B cell (primary cell): ENCODE measurements around the gene KATNB1. TPM values are rescaled to one million over a fixed set of nuclear protein-coding genes. Genes with fewer than 3 reads are reported as not detected.

Source experiments
- ATAC-seq: fragments of 200-7000 bp; cut with Tn5 transposase; one replicate; pipeline ENCODE4 v1.10.0; 2021; ENCODE audit warnings: low read depth, mild to moderate bottlenecking, moderate number of reproducible peaks, moderate library complexity
- CTCF ChIA-PET: fragments of 350-600 bp; sonication (Branson Sonifier 250); formaldehyde crosslinking; loops from one replicate; lab custom pipeline; 2021; ENCODE audit warnings: antibody characterized with exemption, inconsistent platforms; lab: Charles Lee
- POLR2A ChIA-PET: fragments of 350-600 bp; sonication (Branson Sonifier 250); formaldehyde crosslinking; loops from one replicate; lab custom pipeline; 2021; ENCODE audit warnings: antibody characterized with exemption; lab: Charles Lee
- DNase-seq: peaks from one replicate; pipeline ENCODE4 v3.0.0; 2013
- H2AFZ ChIP-seq: 2 replicates; pipeline ENCODE4 v1.6.1; 2012; ENCODE audit warnings: mild to moderate bottlenecking, low read depth, low read length; ENCODE audit not compliant: insufficient read depth, poor library complexity, severe bottlenecking
- H3K27ac ChIP-seq, 2 donors: 1 replicate in 1 of 2; 2 replicates in 1 of 2; pipeline ENCODE4 v1.5.1; 2012 to 2013; ENCODE audit warnings: low read length in 2 of 2, mild to moderate bottlenecking in 2 of 2, moderate library complexity in 1 of 2
- H3K27me3 ChIP-seq, 4 experiments: fragments of 200-600 bp in 1 of 4; sonication (generic) in 1 of 4; replicated peaks in 1 of 4; 1 replicate in 2 of 4; 2 replicates in 2 of 4; pipeline versions ENCODE4 v1.6.1 to v1.7.0; 2013 to 2016; ENCODE audit warnings: low read length in 3 of 4, mild to moderate bottlenecking in 2 of 4, mixed read lengths in 1 of 4, moderate library complexity in 1 of 4; ENCODE audit not compliant: insufficient read depth in 4 of 4, control insufficient read depth in 3 of 4; ENCODE audit errors: control extremely low read depth in 1 of 4
- H3K36me3 ChIP-seq, 2 experiments: replicated peaks in 1 of 2; 1 replicate in 1 of 2; 2 replicates in 1 of 2; pipeline versions ENCODE4 v1.6.1 to v1.7.1; 2013; ENCODE audit warnings: low read length in 1 of 2; ENCODE audit not compliant: insufficient read depth in 2 of 2, control insufficient read depth in 1 of 2; ENCODE audit errors: control extremely low read depth in 1 of 2, extremely low read depth in 1 of 2
- H3K4me1 ChIP-seq, 2 donors: fragments of 200-600 bp in 1 of 2; sonication (generic) in 1 of 2; 1 replicate in 1 of 2; 2 replicates in 1 of 2; pipeline versions ENCODE4 v1.5.1 to v1.6.1; 2013 to 2017; ENCODE audit warnings: low read length in 2 of 2; ENCODE audit not compliant: control insufficient read depth in 2 of 2, insufficient read depth in 2 of 2
- H3K4me2 ChIP-seq: replicated peaks from 2 replicates; pipeline ENCODE3; 2012; ENCODE audit warnings: mild to moderate bottlenecking, low read depth, low read length; ENCODE audit not compliant: poor library complexity, severe bottlenecking
- H3K4me3 ChIP-seq, 5 experiments: fragments of 200-600 bp in 1 of 5; sonication (generic) in 1 of 5; 1 replicate in 3 of 5; 2 replicates in 2 of 5; pipeline versions ENCODE4 v1.5.1 to v1.7.0; 2011 to 2016; ENCODE audit warnings: low read length in 4 of 5, mild to moderate bottlenecking in 4 of 5, low read depth in 2 of 5, control low read depth in 1 of 5, moderate library complexity in 1 of 5; ENCODE audit not compliant: insufficient read depth in 1 of 5; ENCODE audit errors: control extremely low read depth in 1 of 5, extremely low read depth in 1 of 5
- H3K79me2 ChIP-seq: fragments of 200-600 bp; sonication (generic); one replicate; pipeline ENCODE4 v1.6.0; 2016; ENCODE audit warnings: low read length; ENCODE audit not compliant: control insufficient read depth, insufficient read depth
- H3K9ac ChIP-seq: fragments of 200-600 bp; sonication (generic); 2 replicates; pipeline ENCODE4 v1.6.1; 2017; ENCODE audit warnings: mild to moderate bottlenecking, low read length, moderate library complexity
- H3K9me3 ChIP-seq, 3 donors: one replicate each; pipeline versions ENCODE4 v1.6.1 to v1.7.1; 2013; ENCODE audit warnings: low read length in 2 of 3; ENCODE audit not compliant: control insufficient read depth in 2 of 3, insufficient read depth in 1 of 3; ENCODE audit errors: control extremely low read depth in 1 of 3
- H4K20me1 ChIP-seq: 2 replicates; pipeline ENCODE4 v1.6.0; 2012; ENCODE audit warnings: mild to moderate bottlenecking, low read length; ENCODE audit not compliant: insufficient read depth, control insufficient read depth, poor library complexity, severe bottlenecking
- H3K27ac Mint-ChIP-seq: one replicate; pipeline ENCODE4 v1.8.0; 2021; ENCODE audit warnings: mixed read lengths
- H3K27me3 Mint-ChIP-seq: one replicate; pipeline ENCODE4 v1.8.0; 2021; ENCODE audit warnings: mixed read lengths
- H3K4me1 Mint-ChIP-seq: one replicate; pipeline ENCODE4 v1.8.0; 2021; ENCODE audit warnings: mixed read lengths
- H3K4me3 Mint-ChIP-seq: one replicate; pipeline ENCODE4 v1.8.0; 2021; ENCODE audit warnings: mixed read lengths
- H3K9me3 Mint-ChIP-seq: one replicate; pipeline ENCODE4 v1.8.0; 2022; ENCODE audit warnings: mixed read lengths; ENCODE audit not compliant: insufficient read depth
- EZH2 ChIP-seq: IDR thresholded peaks from 2 replicates; pipeline ENCODE4 v1.6.1; 2012; ENCODE audit warnings: borderline replicate concordance, low read depth, mild to moderate bottlenecking, moderate library complexity, low read length; ENCODE audit not compliant: insufficient read depth, poor library complexity, severe bottlenecking
- WGBS: methylation state at CpG from one replicate; pipeline ENCODE4 v1.1.5; 2013; ENCODE audit warnings: missing lambda C conversion rate; ENCODE audit not compliant: insufficient coverage; 5-methylcytosine and 5-hydroxymethylcytosine counted together
- intact Hi-C: fragments of 100-400 bp; cut with micrococcal nuclease; formaldehyde crosslinking; loops from one replicate; pipeline ENCODE4 v1.10.0; 2022
- polyA plus RNA-seq: library from polyadenylated mRNA; depleted of rRNA; stranded (reverse); fragments of >200 nt; gene quantifications from 2 replicates; pipeline ENCODE4 v1.2.3, GENCODE V29; 2012
- total RNA-seq, 2 donors: library from RNA; stranded (reverse); fragments of 120-200 nt in 1 of 2; gene quantifications; 1 replicate in 1 of 2; 2 replicates in 1 of 2; pipeline versions ENCODE4 v1.2.3 to v1.2.4, GENCODE V29; 2013 to 2022
- TF ChIP-seq, protein P1 (sequence below): fragments of 200-600 bp; IDR thresholded peaks from one replicate; pipeline ENCODE4 v1.8.0; 2022; ENCODE audit warnings: antibody characterized with exemption, mild to moderate bottlenecking

The KATNB1 gene
- total and polyA plus RNA-seq, 2 donors (not counting 1 experiment from before 2014, with no cell fraction given): 20.3 to 29.0 TPM

DNA sequence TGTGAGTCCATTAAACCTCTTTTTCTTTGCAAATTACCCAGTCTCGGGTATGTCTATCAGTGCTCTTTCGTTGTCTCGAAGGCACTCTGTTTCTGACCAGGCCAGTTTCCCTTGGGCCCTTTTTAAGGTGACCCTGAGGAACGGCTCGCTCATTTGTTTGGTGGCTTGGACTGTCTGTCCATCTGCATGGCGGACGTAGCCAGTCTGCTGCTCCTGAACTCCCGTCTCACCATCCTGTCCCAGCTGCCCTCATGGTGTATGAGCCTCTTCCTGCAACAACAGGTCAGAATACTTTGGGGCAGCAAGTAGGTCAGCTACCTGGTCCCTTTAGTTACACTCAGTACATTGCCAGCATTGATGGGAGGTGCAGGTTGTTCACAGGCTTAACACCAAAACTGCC lies 22.0 kb upstream of the KATNB1 start:
- H3K27me3 ChIP-seq: peaks cover 0 to 3% (median 0%) of the 10 kb centered on the region in 4 experiments
- CTCF ChIA-PET: no interaction called here
- no peak overlapping the region for H3K4me3 ChIP-seq
- no peaks in the 10 kb centered on the region for H3K79me2 ChIP-seq
- POLR2A ChIA-PET: no interaction called here
- Mint-ChIP-seq H3K9me3 (no peaks in the 10 kb centered on the region), H3K4me1 (no peaks in the 10 kb centered on the region), H3K4me3 (no peak overlapping the region), H3K27ac (no peak overlapping the region), H3K27me3 (peaks cover 21% of the 10 kb centered on the region)
- no peak overlapping the region for H3K4me2 ChIP-seq
- no peaks in the 10 kb centered on the region for H3K4me1 ChIP-seq
- no peak overlapping the region for H2AFZ ChIP-seq
- 97% methylated on average over 8 of the region's 8 CpGs for WGBS
- ATAC-seq: no peak
- intact Hi-C loops: no loop called here
- no peak for DNase-seq
- H3K9me3 ChIP-seq: no peaks in the 10 kb centered on the region
- no peaks in the 10 kb centered on the region for H4K20me1 ChIP-seq
- TF ChIP-seq EZH2: no peak
- TF ChIP-seq, protein P1, sequence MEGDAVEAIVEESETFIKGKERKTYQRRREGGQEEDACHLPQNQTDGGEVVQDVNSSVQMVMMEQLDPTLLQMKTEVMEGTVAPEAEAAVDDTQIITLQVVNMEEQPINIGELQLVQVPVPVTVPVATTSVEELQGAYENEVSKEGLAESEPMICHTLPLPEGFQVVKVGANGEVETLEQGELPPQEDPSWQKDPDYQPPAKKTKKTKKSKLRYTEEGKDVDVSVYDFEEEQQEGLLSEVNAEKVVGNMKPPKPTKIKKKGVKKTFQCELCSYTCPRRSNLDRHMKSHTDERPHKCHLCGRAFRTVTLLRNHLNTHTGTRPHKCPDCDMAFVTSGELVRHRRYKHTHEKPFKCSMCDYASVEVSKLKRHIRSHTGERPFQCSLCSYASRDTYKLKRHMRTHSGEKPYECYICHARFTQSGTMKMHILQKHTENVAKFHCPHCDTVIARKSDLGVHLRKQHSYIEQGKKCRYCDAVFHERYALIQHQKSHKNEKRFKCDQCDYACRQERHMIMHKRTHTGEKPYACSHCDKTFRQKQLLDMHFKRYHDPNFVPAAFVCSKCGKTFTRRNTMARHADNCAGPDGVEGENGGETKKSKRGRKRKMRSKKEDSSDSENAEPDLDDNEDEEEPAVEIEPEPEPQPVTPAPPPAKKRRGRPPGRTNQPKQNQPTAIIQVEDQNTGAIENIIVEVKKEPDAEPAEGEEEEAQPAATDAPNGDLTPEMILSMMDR: no peak
- H3K36me3 ChIP-seq: no peaks in the 10 kb centered on the region
- no peak overlapping the region for H3K27ac ChIP-seq
- H3K9ac ChIP-seq: no peak overlapping the region

DNA sequence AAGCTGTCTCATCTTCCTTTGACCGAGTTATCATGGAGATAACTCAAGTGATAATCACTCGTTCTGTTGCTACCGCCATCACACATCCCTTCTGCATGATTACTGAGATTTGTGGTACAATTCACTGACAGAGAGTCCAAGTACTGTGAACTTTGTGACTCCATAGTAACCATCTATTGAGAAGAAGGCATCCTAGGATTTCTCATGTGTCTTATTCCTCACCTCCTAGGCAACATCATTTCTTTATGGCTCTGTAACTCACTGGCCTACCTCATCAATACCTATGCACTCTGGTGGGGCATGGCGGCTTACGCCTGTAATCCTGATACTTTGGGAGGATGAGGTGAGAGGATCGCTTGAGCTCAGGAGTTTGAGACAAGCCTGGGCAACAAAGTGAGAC lies 21.5 kb upstream of the KATNB1 start:
- Histone ChIP-seq H3K27ac (no peak overlapping the region), H3K9me3 (no peaks in the 10 kb centered on the region), H3K27me3 (peaks cover 0 to 3% (median 0%) of the 10 kb centered on the region in 4 experiments), H3K4me1 (no peaks in the 10 kb centered on the region), H3K36me3 (no peaks in the 10 kb centered on the region), H3K4me3 (no peak overlapping the region), H4K20me1 (no peaks in the 10 kb centered on the region), H3K79me2 (no peaks in the 10 kb centered on the region), H2AFZ (no peak overlapping the region), H3K4me2 (no peak overlapping the region), H3K9ac (no peak overlapping the region)
- Mint-ChIP-seq H3K27me3 (peaks cover 21% of the 10 kb centered on the region), H3K9me3 (no peaks in the 10 kb centered on the region), H3K4me3 (no peak overlapping the region), H3K4me1 (no peaks in the 10 kb centered on the region), H3K27ac (no peak overlapping the region)
- intact Hi-C loops: no loop called here
- ChIA-PET CTCF (no interaction called here), POLR2A (no interaction called here)
- DNase-seq (no peak), ATAC-seq (no peak)
- WGBS: 80% methylated on average over 1 of the region's 6 CpGs
- no peak for TF ChIP-seq EZH2
- TF ChIP-seq, protein P1: no peak
